Thyroid gland (tissue), 4 donors: ENCODE measurements around the gene HIVEP2. TPM values are rescaled to one million over a fixed set of nuclear protein-coding genes. Genes with fewer than 3 reads are reported as not detected.

Experiments used
- DNase-seq, 2 donors: peaks; one replicate each; pipeline ENCODE4 v3.0.0-alpha.2; 2019
- H3K27ac ChIP-seq, 3 donors: fragments of 200-600 bp; sonication (generic); 1 replicate in 2 of 3; 2 replicates in 1 of 3; pipeline ENCODE4 v1.5.1; 2016 to 2019; ENCODE audit warnings: mild to moderate bottlenecking in 1 of 3, moderate library complexity in 1 of 3
- H3K27me3 ChIP-seq: fragments of 200-600 bp; sonication (generic); one replicate; pipeline ENCODE4 v1.5.1; 2019
- H3K36me3 ChIP-seq, 2 donors: fragments of 200-600 bp; sonication (generic); one replicate each; pipeline ENCODE4 v1.5.1; 2016 to 2019
- H3K4me1 ChIP-seq, 2 donors: fragments of 200-600 bp; sonication (generic); one replicate each; pipeline ENCODE4 v1.5.1; 2017 to 2019
- H3K4me3 ChIP-seq, 3 donors: fragments of 200-600 bp; sonication (generic); replicated peaks in 1 of 3; 1 replicate in 2 of 3; 2 replicates in 1 of 3; pipeline ENCODE4 v1.5.1; 2016; ENCODE audit warnings: mild to moderate bottlenecking in 1 of 3
- H3K9me3 ChIP-seq: fragments of 200-600 bp; sonication (generic); one replicate; pipeline ENCODE4 v1.5.1; 2017
- CTCF ChIP-seq, 6 experiments: fragments of 200-600 bp in 3 of 6; fragments of 450-650 bp in 3 of 6; sonication (generic) in 3 of 6; IDR thresholded peaks; one replicate each; pipeline ENCODE4 v1.5.1; 2016 to 2019; ENCODE audit warnings: antibody characterized with exemption in 6 of 6, mild to moderate bottlenecking in 2 of 6, inconsistent platforms in 1 of 6, moderate library complexity in 1 of 6
- POLR2A ChIP-seq, 2 donors: fragments of 450-650 bp; IDR thresholded peaks; one replicate each; pipeline ENCODE4 v1.6.1; 2017; ENCODE audit warnings: antibody characterized with exemption in 2 of 2, mild to moderate bottlenecking in 2 of 2, moderate library complexity in 1 of 2
- WGBS, 2 donors: methylation state at CpG; one replicate each; pipeline ENCODE4 v1.1.5; 2017; 5-methylcytosine and 5-hydroxymethylcytosine counted together
- intact Hi-C: fragments of 100-400 bp; cut with DNase I; formaldehyde crosslinking; loops from one replicate; pipeline ENCODE4 v1.15.1; 2023
- total RNA-seq, 4 donors: library from RNA; depleted of rRNA; stranded (reverse); fragments of >200 nt; gene quantifications; one replicate each; pipeline ENCODE4 v1.2.3, GENCODE V29; 2016

The HIVEP2 gene
- total RNA-seq, 4 donors from 2014 or later: 23.3 to 41.8 (median 26.4) TPM

GRCh38 chr6:142945446-142946180, 637 bp upstream of the HIVEP2 start:
- no peaks in the 10 kb centered on the region for H3K36me3 ChIP-seq
- H3K9me3 ChIP-seq: no peaks in the 10 kb centered on the region
- DNase-seq: peak; percentile 78
- peak overlapping the region; percentile 46 to 95 (median 83) for H3K4me3 ChIP-seq
- H3K27ac ChIP-seq: peak overlapping the region; percentile 97 to 99 (median 98)
- no peak for TF ChIP-seq POLR2A (IDR thresholded peaks at IDR 0.05)
- TF ChIP-seq CTCF (IDR thresholded peaks at IDR 0.05): no peak
- WGBS, 2 donors: 0 to 1% methylated on average over 24 to 28 of the region's 75 CpGs
- H3K27me3 ChIP-seq: no peaks in the 10 kb centered on the region
- peaks cover 11% of the 10 kb centered on the region in 2 donors for H3K4me1 ChIP-seq
- intact Hi-C loops: loop anchor here (5.0 kb wide), 1 partner anchor 253 kb away; no protein-coding TSS in a partner anchor

GRCh38 chr6:142944124-142945048, 590 bp downstream of the HIVEP2 start:
- WGBS, 2 donors: 1 to 2% methylated on average over 38 to 44 of the region's 54 CpGs
- TF ChIP-seq POLR2A (IDR thresholded peaks at IDR 0.05): peak; percentile 70 to 85
- TF ChIP-seq CTCF (IDR thresholded peaks at IDR 0.05): no peak

GRCh38 chr6:142943711-142944123, 1.3 kb downstream of the HIVEP2 start:
- DNase-seq: peak; percentile 5 to 21
- WGBS, 2 donors: 20 to 25% methylated on average over 8 of the region's 8 CpGs
- intact Hi-C loops: no loop called here

More at GRCh38 chr6:142944124-142945048, 590 bp downstream of the HIVEP2 start:
- intact Hi-C loops: loop anchor here (5.0 kb wide), 1 partner anchor 252 kb away; no protein-coding TSS in a partner anchor
- peak overlapping the region; percentile 89 to 95 (median 91) for H3K4me3 ChIP-seq
- H3K4me1 ChIP-seq: peaks cover 11% of the 10 kb centered on the region in 2 donors
- H3K9me3 ChIP-seq: no peaks in the 10 kb centered on the region
- no peaks in the 10 kb centered on the region for H3K36me3 ChIP-seq
- DNase-seq: peak; percentile 91
- no peaks in the 10 kb centered on the region for H3K27me3 ChIP-seq
- peak overlapping the region; percentile 96 to 98 (median 97) for H3K27ac ChIP-seq

GRCh38 chr6:142942805-142943227, 2.2 kb downstream of the HIVEP2 start:
- no peaks in the 10 kb centered on the region for H3K36me3 ChIP-seq
- WGBS, 2 donors: 76 to 83% methylated on average over 3 of the region's 3 CpGs
- H3K27me3 ChIP-seq: no peaks in the 10 kb centered on the region
- peak overlapping the region in 1 of 3 donors; percentile 97 for H3K27ac ChIP-seq
- DNase-seq: no peak
- H3K9me3 ChIP-seq: no peaks in the 10 kb centered on the region
- no peak overlapping the region for H3K4me3 ChIP-seq
- TF ChIP-seq CTCF (IDR thresholded peaks at IDR 0.05): peak in 4 of 6 experiments; percentile 42 to 52 (median 50)
- TF ChIP-seq POLR2A (IDR thresholded peaks at IDR 0.05): no peak
- H3K4me1 ChIP-seq: peaks cover 11% of the 10 kb centered on the region in 2 donors
- intact Hi-C loops: no loop called here

More at GRCh38 chr6:142943711-142944123, 1.3 kb downstream of the HIVEP2 start:
- Histone ChIP-seq H3K4me3 (peak overlapping the region; percentile 89 to 95 (median 91)), H3K36me3 (no peaks in the 10 kb centered on the region), H3K4me1 (peaks cover 11% of the 10 kb centered on the region in 2 donors), H3K9me3 (no peaks in the 10 kb centered on the region), H3K27ac (peak overlapping the region; percentile 96 to 98 (median 97)), H3K27me3 (no peaks in the 10 kb centered on the region)
- TF ChIP-seq CTCF (IDR thresholded peaks at IDR 0.05): no peak
- no peak for TF ChIP-seq POLR2A (IDR thresholded peaks at IDR 0.05)
